Smooth muscle cell (in vitro differentiated cells): ENCODE data around the gene GHR. TPM values are rescaled to one million over a fixed set of nuclear protein-coding genes. Genes with fewer than 3 reads are reported as not detected.

Source experiments
- DNase-seq: peaks from one replicate; lab custom pipeline; 2025; ENCODE audit not compliant: unreplicated experiment; lab: John Stamatoyannopoulos, UW
- H2AFZ ChIP-seq: fragments of 200-600 bp; sonication (generic); 2 replicates; pipeline ENCODE4 v1.6.0; 2016; ENCODE audit warnings: antibody characterized with exemption, low read depth, mild to moderate bottlenecking
- H3F3A ChIP-seq: fragments of 200-600 bp; sonication (generic); 2 replicates; pipeline ENCODE4 v1.6.0; 2017; ENCODE audit warnings: antibody characterized with exemption, low read depth
- H3K27ac ChIP-seq: fragments of 200-600 bp; sonication (generic); 2 replicates; pipeline ENCODE4 v1.5.1; 2016; ENCODE audit warnings: low read depth, mild to moderate bottlenecking
- H3K27me3 ChIP-seq: fragments of 200-600 bp; sonication (generic); 2 replicates; pipeline ENCODE4 v1.6.1; 2016; ENCODE audit warnings: low read depth, mild to moderate bottlenecking
- H3K36me3 ChIP-seq: fragments of 200-600 bp; sonication (generic); 2 replicates; pipeline ENCODE4 v1.5.1; 2016; ENCODE audit warnings: low read depth
- H3K4me1 ChIP-seq: fragments of 200-600 bp; sonication (generic); 2 replicates; pipeline ENCODE4 v1.5.1; 2016; ENCODE audit warnings: low read depth
- H3K4me2 ChIP-seq: fragments of 200-600 bp; sonication (generic); 2 replicates; pipeline ENCODE4 v1.6.0; 2016; ENCODE audit warnings: mild to moderate bottlenecking
- H3K4me3 ChIP-seq: fragments of 200-600 bp; sonication (generic); 2 replicates; pipeline ENCODE4 v1.5.1; 2016; ENCODE audit warnings: mild to moderate bottlenecking
- H3K79me2 ChIP-seq: fragments of 200-600 bp; sonication (generic); 2 replicates; pipeline ENCODE4 v1.6.0; 2016; ENCODE audit warnings: low read depth, mild to moderate bottlenecking
- H3K9ac ChIP-seq: fragments of 200-600 bp; sonication (generic); 2 replicates; pipeline ENCODE4 v1.6.0; 2016; ENCODE audit warnings: low read depth
- H3K9me3 ChIP-seq: fragments of 200-600 bp; sonication (generic); replicated peaks from 2 replicates; pipeline ENCODE4 v1.5.1; 2016; ENCODE audit warnings: low read depth
- H4K20me1 ChIP-seq: fragments of 200-600 bp; sonication (generic); 2 replicates; pipeline ENCODE4 v1.6.0; 2016; ENCODE audit warnings: low read depth
- WGBS: methylation state at CpG from one replicate; pipeline ENCODE4 v1.1.7; 2016; ENCODE audit warnings: low lambda C conversion rate; 5-methylcytosine and 5-hydroxymethylcytosine counted together
- polyA plus RNA-seq: library from polyadenylated mRNA; unstranded; fragments of >200 nt; fragmentation: Nextera tagmentation; extraction: Ambion mirVana; gene quantifications from 2 replicates; pipeline ENCODE4 v1.2.1, GENCODE V29; 2016
- total RNA-seq: library from RNA; depleted of rRNA; stranded (reverse); fragments of >200 nt; gene quantifications from 2 replicates; pipeline ENCODE4 v1.2.3, GENCODE V29; 2014
- TF ChIP-seq, protein P1 (sequence below): fragments of 200-600 bp; sonication (generic); IDR thresholded peaks from 2 replicates; pipeline ENCODE4 v1.5.1; 2017; ENCODE audit warnings: borderline replicate concordance, mild to moderate bottlenecking, antibody characterized with exemption; ENCODE audit not compliant: insufficient read depth, poor library complexity, severe bottlenecking

The GHR gene
- total and polyA plus RNA-seq, 2 experiments from 2014 or later: 2.1 to 4.3 TPM

- Histone ChIP-seq H3K4me2 (no peak overlapping the region), H3K27ac (no peak overlapping the region), H3K9ac (no peak overlapping the region), H3K4me1 (no peaks in the 10 kb centered on the region), H3K4me3 (no peak overlapping the region), H3K9me3 (no peaks in the 10 kb centered on the region), H4K20me1 (no peaks in the 10 kb centered on the region), H3K27me3 (no peaks in the 10 kb centered on the region), H3K79me2 (no peaks in the 10 kb centered on the region), H3F3A (no peaks in the 10 kb centered on the region), H3K36me3 (no peaks in the 10 kb centered on the region), H2AFZ (no peak overlapping the region)
- TF ChIP-seq, protein P1, sequence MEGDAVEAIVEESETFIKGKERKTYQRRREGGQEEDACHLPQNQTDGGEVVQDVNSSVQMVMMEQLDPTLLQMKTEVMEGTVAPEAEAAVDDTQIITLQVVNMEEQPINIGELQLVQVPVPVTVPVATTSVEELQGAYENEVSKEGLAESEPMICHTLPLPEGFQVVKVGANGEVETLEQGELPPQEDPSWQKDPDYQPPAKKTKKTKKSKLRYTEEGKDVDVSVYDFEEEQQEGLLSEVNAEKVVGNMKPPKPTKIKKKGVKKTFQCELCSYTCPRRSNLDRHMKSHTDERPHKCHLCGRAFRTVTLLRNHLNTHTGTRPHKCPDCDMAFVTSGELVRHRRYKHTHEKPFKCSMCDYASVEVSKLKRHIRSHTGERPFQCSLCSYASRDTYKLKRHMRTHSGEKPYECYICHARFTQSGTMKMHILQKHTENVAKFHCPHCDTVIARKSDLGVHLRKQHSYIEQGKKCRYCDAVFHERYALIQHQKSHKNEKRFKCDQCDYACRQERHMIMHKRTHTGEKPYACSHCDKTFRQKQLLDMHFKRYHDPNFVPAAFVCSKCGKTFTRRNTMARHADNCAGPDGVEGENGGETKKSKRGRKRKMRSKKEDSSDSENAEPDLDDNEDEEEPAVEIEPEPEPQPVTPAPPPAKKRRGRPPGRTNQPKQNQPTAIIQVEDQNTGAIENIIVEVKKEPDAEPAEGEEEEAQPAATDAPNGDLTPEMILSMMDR: no peak
- 96% methylated on average over 2 of the region's 2 CpGs for WGBS
- DNase-seq: no peak
These were observed 41.3 kb upstream of the GHR start for GRCh38 chr5:42381973-42382372.

DNA sequence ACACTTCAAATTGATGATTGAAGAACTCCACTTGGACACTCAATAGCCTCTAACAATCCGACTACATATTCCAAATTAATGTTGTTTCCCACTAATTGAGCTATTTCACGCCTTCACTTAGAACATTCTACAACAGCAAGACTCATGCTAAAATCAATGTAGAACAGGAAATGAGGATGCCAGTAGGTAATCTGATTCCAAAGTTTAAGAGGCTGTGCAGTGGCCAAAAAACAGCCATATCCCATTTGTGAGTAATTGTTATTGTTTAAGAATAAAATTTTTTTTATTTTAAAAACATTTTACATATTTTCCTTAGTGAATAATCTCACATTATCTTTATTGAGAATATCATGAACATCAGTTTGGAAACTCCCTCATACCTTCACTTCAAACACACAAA, 35.7 kb upstream of the GHR start:
- DNase-seq: no peak
- H3K4me3 ChIP-seq: no peak overlapping the region
- no peak overlapping the region for H3K9ac ChIP-seq
- WGBS: 79% methylated on average over 2 of the region's 2 CpGs
- H3K79me2 ChIP-seq: no peaks in the 10 kb centered on the region
- no peaks in the 10 kb centered on the region for H3F3A ChIP-seq
- no peak overlapping the region for H2AFZ ChIP-seq
- no peaks in the 10 kb centered on the region for H3K36me3 ChIP-seq
- no peak overlapping the region for H3K4me2 ChIP-seq
- H3K27me3 ChIP-seq: no peaks in the 10 kb centered on the region
- H3K4me1 ChIP-seq: no peaks in the 10 kb centered on the region
- H4K20me1 ChIP-seq: no peaks in the 10 kb centered on the region
- no peaks in the 10 kb centered on the region for H3K9me3 ChIP-seq
- TF ChIP-seq, protein P1: no peak
- no peak overlapping the region for H3K27ac ChIP-seq

- Histone ChIP-seq H3K79me2 (no peaks in the 10 kb centered on the region), H3K27ac (no peak overlapping the region), H3K9ac (no peak overlapping the region), H2AFZ (no peak overlapping the region), H3K36me3 (no peaks in the 10 kb centered on the region), H3K4me1 (no peaks in the 10 kb centered on the region), H3K4me3 (no peak overlapping the region), H4K20me1 (no peaks in the 10 kb centered on the region), H3K27me3 (no peaks in the 10 kb centered on the region), H3K9me3 (no peaks in the 10 kb centered on the region), H3K4me2 (no peak overlapping the region), H3F3A (no peaks in the 10 kb centered on the region)
- TF ChIP-seq, protein P1: no peak
- 90% methylated on average over 5 of the region's 5 CpGs for WGBS
- DNase-seq: no peak
These were observed 33.1 kb upstream of the GHR start for GRCh38 chr5:42390115-42390514.

DNA sequence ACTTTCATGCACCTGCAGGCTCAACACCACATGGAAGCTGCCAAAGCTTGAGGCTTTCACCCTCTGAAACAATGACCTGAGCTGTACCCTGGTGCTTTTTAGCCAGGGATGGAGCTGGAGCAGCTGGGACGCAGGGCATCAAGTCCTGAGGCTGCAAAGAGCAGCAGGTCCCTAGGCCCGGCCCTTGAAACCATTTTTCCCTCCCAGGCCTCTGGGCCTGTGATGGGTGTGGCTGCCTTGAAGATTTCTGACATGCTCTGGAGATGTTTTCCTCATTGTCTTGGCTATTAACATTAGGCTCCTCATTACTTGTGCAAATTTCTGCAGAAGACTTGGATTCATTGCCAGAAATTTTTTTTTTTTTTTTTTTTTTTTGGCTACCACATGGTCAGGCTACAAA, 30.3 kb upstream of the GHR start:
- no peak overlapping the region for H3K27ac ChIP-seq
- TF ChIP-seq, protein P1: no peak
- WGBS: 91% methylated on average over 2 of the region's 2 CpGs
- H3F3A ChIP-seq: no peaks in the 10 kb centered on the region
- H3K27me3 ChIP-seq: no peaks in the 10 kb centered on the region
- no peak for DNase-seq
- H3K4me2 ChIP-seq: no peak overlapping the region
- H2AFZ ChIP-seq: no peak overlapping the region
- no peaks in the 10 kb centered on the region for H3K9me3 ChIP-seq
- H3K79me2 ChIP-seq: no peaks in the 10 kb centered on the region
- H3K36me3 ChIP-seq: no peaks in the 10 kb centered on the region
- no peaks in the 10 kb centered on the region for H4K20me1 ChIP-seq
- no peak overlapping the region for H3K9ac ChIP-seq
- H3K4me1 ChIP-seq: no peaks in the 10 kb centered on the region
- H3K4me3 ChIP-seq: no peak overlapping the region
